HG02885 (cell line): ENCODE results near the gene KCNH6.

Experiments used
- ATAC-seq: cut with Tn5 transposase; IDR thresholded peaks from one replicate; pipeline ENCODE4 v1.9.1; 2021; ENCODE audit warnings: mild to moderate bottlenecking; ENCODE audit not compliant: unreplicated experiment, poor library complexity

KCNH6 gene

DNA sequence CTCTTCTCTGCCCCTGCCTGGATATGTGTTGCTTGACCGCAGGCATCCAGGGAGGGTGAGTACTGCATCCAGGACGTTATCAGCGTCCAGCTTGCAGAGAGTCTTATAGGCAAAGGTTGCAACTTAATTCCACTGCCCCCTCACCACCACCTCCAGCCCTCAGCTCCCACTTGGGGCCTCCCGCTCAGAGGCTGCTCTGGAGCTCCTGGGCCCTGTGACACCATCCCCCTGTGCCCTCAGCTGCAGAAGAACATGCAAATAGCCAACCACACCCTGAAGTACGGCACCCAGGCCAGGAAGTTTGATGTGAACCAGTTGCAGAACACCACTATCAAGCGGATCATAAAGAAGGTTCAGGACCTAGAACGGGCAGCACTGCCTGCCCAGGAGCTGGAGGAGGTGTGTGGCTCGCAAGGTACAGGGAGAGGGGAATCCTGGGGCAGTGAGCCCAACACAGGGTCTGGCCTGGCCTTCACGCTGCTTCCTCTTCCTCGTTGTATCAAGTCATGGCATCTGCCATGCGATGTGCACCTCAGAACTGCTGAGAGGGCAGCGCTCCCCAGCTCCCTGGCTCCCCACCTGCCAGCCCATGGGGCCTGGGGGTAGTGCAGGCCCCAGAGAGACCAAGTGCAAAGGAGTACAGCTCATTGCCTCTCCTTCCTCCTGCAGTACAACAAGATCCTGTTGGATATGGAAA, 36.7 kb upstream of the KCNH6 start:
- ATAC-seq = no peak

DNA sequence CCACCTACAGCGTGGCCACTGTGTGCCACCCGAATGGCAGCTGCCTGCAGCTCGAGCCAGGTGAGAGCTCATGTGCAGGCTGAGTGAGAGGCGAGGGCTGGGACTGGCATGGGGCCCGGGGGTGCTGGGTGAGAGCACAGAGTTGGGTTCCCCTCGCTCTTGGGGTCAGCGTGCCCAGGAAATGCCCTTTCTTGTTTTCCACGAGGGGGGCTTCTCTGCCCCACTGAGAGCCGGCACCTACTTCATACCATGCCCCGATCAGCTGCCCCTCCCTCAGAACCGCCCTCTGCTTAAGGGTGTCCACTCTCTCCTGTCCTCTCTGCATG, 36.2 kb upstream of the KCNH6 start:
- ATAC-seq = no peak

DNA sequence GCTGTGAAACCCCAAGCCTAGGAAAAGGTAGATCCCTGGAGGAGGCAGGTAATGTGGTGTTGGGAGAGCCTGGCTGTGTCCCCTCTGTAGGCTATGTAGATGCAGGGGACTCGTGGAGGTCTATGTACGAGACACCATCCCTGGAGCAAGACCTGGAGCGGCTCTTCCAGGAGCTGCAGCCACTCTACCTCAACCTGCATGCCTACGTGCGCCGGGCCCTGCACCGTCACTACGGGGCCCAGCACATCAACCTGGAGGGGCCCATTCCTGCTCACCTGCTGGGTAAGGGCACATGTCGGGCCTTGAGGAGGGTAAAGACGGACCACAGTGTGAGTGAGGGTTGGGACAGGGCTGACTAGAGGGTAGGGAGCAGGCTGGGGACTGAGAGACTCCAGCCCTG, 34.3 kb upstream of the KCNH6 start:
- no peak for ATAC-seq

DNA sequence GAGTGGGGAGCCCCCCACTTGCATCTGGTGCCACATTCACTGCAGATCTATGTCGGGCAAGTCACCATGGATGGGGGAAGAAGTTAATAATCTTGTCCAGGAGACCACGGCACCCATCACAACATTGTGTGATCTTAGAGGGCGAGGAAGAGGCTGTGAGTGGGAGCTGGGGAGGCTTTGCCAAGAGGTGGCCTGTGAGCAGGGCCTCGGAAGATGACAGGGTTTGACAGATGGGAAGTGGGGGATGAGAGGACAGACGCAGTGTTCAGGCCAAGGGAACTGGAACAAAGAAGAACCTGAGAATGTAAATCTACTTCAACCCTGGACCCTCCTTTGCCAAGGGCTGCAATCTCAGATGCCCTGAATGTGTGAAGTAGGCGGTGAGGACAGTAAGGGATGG, 33.9 kb upstream of the KCNH6 start:
- ATAC-seq = no peak

DNA sequence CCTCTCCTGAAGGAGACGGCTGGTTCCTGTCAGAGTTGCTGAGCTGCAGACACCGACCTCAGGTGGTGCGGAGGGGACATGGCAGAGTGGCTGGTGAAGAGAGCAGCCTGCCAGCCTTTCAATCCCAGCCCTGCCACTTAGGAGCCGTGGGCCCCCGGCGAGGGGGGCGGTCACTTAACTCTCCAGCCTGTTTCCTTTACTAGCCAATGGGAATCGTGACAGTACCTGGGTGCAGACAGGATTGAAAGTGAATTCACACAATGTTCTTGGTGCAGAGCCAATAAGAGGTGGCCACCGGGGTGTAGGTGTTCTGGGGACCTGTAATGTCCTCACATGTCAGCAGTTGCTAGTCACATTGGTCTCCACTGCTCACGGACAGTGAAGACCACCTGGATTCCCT, 32.8 kb upstream of the KCNH6 start:
- no peak for ATAC-seq

DNA sequence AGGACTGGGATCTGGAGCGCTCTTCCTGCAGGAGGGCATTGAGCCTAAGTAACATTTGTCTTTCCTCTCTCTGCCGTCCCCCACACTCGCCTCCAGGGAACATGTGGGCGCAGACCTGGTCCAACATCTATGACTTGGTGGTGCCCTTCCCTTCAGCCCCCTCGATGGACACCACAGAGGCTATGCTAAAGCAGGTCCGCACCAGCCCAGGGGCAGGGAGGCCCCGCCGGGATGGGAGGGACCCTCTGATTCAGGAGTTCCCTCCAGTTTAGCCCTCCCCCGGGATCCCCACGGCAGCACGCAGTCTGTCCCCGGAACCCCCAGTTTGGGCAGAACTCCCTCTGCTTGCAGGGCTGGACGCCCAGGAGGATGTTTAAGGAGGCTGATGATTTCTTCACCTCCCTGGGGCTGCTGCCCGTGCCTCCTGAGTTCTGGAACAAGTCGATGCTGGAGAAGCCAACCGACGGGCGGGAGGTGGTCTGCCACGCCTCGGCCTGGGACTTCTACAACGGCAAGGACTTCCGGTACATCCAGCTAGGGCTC, 32.2 kb upstream of the KCNH6 start:
- no peak for ATAC-seq

DNA sequence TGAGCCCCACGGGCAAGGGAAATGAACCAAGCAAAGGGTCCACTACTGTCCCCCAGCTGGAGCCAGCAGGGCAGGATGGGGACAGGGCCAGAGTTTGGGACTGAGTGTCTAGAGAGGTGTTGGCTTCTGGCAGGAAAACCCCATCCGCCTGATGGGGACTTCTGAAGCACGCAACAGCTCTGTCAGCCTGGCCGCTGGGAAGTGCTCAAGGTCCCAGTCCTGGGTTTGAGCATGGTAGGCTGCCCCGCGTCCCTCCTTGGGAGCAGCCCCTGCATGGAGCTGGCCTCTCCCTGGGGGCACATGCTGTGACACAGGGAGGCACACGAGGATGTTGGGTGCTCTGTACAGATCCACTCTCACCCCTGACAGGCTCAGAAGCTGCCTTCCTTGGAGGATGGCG, 31.7 kb upstream of the KCNH6 start:
- ATAC-seq = no peak

DNA sequence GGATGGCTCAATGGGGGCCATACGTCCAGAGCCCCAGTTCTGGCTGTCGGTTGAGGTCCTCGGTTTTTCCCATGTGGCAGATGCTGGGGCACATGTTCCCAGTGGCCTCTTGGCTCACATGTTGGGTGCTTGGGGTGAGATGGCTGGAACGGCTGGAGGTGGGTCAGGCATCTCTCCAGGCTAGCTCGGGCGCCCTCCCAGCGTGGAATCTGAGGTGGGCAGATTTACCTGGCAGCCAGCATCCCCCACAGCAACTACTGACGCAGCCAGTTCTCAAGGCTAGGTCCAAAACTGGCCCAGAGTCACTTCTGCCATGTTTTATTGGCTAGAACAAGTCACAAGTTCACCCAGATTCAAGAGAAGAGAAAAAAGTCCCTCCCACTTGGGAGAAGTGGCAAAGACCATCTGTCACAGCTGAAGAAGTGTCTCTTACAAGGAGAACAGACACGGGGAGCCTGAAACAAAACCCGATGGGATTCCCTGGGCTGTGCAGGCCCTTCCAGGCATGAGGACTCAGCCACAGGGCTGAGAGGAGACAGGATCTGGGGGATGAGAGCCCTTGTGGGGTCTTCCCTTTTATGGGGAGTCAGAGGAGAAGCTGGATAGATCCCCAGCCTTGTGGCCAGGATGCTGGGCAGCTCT, 31.1 kb upstream of the KCNH6 start:
- ATAC-seq = no peak

DNA sequence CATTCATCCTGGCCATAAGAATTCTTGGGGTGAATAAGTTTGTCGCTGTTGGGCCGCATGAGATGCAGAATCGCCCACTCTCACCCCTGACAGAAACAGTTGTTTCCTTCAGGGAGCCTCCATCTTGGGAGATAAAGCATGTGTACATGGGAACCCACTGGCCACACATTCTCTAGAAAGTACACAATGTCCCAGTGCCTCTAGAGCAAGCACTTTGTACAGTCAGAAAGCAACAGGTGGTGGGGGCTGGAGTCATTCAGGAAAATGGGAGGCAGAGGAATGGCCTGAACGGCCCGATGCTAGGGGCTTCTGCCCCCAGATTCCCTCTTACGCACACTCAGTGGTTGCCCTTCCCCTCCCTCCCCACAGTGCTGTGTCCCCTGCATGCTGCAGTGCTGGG, 30.2 kb upstream of the KCNH6 start:
- ATAC-seq = no peak

DNA sequence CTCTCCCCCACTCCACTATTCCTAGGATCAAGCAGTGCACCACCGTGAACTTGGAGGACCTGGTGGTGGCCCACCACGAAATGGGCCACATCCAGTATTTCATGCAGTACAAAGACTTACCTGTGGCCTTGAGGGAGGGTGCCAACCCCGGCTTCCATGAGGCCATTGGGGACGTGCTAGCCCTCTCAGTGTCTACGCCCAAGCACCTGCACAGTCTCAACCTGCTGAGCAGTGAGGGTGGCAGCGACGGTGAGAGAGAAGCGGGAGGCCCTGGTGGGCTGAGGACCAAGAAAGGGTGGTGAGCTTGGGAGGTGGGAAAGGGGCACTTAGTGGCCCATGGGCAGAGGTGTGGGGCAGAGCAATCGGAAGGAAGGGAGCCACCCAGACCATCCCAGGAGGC, 29.7 kb upstream of the KCNH6 start:
- no peak for ATAC-seq

DNA sequence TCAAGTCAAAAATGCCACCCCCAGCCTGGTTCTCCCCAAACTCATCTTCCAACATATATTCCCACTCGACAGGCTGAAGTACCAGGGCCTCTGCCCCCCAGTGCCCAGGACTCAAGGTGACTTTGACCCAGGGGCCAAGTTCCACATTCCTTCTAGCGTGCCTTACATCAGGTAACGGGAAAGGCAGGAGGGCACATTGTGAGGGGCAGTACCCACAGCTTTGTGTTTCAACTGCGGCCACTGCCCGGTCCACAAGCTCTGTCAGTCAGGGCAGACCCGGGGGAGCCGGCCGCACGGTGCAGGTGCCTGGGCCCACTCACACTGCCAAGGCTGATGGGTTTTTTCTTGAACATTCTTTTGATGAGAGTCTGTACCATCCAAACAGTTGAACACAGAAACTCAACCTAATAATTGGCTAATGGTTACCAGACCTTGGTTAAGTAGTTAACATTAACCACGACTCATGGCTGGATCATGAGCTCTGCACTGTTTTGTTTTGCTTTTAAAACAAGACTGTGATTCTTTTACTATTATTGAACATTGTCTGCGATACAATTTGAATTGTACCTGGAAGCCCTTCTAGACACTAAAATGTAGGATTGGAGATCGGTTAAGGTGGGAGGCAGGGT, 28.7 kb upstream of the KCNH6 start:
- no peak for ATAC-seq

DNA sequence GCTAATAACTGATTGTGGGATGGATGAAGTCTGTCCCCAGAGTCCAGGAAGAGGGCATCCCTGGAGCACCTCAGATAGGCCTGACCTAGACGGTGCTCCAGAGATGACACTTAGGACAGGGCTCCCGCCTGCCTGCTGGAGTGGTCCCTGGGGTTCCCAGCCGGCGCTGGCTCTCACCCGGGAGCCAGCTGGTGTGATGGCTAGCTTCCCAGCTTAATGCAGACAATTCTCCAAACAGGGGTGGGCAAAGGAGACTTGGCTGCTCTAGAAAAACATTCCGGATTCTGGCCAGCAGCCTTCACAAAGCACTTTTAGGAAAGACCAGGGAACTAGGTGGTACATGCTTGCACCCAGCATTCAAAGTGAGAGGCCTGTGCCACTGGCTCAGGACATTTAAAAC, 27.7 kb upstream of the KCNH6 start:
- ATAC-seq = no peak

DNA sequence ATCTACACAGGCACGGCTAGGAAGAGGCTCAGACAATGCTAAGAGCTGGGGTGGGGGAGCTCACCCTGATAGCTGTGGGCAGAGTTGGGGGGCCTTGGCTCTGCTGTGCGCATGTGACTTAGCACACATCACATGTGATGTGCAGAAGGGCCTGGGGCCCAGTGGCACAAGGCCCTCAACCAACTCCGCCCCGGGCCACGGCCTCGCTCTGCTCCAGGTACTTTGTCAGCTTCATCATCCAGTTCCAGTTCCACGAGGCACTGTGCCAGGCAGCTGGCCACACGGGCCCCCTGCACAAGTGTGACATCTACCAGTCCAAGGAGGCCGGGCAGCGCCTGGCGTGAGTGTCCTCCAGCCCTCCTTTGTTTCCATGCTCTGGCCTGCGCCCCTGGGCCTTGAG, 27.0 kb upstream of the KCNH6 start:
- no peak for ATAC-seq

DNA sequence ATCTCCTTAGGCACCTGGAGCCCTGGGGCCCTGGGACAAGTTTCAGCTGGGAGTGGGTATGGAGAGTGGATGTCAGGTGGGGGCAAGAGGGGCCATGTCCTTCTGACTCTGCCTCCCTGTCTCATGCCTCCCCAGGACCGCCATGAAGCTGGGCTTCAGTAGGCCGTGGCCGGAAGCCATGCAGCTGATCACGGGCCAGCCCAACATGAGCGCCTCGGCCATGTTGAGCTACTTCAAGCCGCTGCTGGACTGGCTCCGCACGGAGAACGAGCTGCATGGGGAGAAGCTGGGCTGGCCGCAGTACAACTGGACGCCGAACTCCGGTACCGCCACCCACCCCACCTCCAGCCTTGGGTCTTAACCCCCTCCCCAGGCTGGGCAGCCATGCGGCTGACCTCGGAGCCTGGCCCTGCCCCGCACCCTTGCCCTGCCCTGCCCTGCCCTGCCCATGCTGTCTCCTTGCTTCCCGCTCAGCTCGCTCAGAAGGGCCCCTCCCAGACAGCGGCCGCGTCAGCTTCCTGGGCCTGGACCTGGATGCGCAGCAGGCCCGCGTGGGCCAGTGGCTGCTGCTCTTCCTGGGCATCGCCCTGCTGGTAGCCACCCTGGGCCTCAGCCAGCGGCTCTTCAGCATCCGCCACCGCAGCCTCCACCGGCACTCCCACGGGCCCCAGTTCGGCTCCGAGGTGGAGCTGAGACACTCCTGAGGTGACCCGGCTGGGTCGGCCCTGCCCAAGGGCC, 26.3 kb upstream of the KCNH6 start:
- no peak for ATAC-seq

DNA sequence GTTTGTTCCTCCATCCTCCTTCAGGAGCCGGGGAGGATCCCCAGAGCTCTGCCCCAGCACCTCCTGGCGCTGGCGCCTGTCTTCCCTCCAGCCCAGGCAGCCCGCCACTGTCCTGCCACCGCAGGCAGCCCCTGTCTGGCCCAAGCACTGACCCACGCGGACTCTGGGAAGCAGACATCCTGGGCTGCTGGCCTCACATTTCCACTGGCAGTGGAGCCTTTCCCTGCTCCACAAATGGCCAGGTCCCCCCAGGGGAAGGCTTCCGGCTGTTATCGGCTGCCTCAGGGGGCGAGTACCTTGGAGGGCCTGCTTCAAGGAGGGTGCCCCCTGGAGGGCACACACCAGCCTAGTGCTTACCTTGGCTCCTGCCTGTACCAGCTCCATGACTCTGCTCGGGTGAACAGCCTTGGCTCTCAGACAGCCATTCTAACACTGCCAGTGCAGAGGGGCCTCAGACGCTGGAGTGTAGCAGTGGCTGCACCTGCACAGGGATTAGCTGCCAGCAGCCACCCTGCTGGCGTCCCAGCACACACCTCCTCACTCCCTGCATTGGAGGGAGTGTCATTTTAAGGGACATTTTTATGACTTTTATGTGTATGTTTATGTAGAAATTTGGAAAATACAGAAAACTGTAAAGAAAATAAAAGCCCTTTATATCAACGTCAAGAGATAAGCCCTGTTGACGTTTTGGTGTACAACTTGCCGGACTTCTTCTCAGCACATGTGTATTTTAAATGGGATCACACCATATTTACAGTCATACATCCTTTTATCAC, 25.3 kb upstream of the KCNH6 start:
- no peak for ATAC-seq

DNA sequence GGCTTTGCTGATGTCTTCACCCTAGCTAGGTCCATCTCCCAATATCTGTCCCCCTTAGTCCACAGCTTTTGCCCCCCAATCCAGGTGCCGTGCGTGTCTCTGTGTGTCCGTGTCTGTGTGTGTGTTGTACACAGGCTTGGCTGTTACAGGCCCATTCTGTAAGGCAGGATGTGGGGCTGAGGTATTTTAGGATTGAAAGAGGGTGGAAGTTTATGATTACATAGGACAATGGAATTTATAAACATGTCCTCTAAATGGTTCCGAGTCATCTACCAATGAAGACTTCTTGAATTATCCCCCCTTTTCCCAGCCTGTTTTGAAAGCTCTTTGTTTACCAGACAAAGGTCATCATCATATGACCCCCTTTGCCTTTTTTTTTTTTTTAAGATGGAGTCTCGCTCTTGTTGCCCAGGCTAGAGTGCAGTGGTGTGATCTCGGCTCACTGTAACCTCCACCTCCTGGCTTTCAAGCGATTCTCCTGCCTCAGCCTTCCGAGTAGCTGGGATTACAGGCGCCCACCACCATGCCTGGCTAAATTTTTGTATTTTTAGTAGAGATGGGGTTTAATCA, 24.4 kb upstream of the KCNH6 start:
- no peak for ATAC-seq

DNA sequence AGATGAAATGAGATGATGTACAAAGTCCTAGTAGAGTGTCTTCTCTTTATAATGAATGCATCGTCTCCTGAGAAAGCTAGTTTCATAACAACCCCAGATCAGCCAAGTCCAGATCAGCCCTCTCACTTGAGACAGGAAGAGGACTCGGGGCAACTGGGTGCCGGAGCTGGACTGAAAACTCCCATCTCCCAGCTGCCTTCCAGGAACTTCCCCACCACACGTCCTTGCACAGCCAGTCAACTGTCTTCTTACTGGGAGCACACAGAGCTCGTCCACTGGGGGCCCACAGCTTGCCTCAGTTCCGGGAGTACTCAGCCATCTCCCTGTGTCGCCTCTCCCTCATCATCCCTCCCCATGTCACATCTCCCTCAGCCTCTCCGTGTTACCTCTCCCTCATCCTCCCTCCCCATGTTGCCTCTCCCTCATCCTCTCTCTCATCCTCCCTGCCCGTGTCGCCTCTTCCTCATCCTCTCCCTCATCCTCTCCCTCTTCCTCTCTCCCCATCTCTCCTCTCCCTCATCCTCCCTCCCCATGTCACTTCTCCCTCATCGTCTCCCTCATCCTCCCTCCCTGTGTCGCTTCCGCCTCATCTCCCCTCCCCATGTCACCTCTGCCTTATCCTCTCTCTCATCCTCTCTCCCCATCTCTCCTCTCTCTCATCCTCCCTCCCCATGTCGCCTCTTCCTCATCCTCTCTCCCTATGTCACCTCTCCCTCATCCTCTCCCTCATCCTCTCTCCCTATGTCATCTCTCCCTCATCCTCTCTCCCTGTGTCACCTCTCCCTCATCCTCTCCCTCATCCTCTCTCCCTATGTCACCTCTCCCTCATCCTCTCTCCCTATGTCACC, 22.4 kb upstream of the KCNH6 start:
- no peak for ATAC-seq

DNA sequence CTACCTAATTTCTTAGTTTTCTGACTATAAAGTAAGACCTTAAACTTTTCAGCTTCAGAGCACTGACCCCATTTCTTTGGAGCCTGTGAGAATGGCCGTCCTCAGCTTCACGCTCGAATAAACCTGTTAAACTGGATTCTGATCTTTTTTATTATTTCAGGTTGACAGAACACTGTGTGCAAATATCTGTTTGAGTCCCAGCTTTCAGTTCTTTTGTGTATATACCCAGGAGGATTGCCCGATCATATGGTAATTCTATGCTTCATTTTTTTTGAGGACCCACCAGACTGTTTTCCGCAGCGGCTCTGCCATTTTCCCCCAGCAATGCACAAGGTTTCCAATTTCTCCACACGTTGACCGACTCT, 19.8 kb upstream of the KCNH6 start:
- no peak for ATAC-seq

DNA sequence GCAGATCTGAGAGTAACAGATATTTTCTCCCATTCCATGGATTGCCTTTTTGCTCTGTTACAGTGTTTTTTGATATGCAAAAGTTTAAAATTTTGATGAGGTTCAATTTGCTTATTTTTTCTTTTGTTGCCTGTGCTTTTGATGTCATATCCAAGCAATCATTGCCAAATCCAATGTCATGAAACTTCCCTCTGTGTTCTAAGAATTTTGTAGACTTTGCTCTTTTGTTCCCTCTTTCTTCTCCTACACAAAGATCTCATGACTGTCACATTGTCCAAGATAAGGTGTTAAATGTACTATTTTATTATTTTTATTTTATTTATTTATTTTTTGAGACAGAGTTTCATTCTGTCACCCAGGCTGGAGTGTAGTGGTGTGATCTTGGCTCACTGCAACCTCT, 18.9 kb upstream of the KCNH6 start:
- ATAC-seq = no peak
